GM19238 (cell line): ENCODE measurements around the gene OR10H3.
"Not testable (repeated sequence)": the region's sequence is repeated elsewhere in the genome, so short reads cannot be mapped to it uniquely, and the experiment has no call there.

ENCODE experiments used
- DNase-seq: peaks from one replicate; pipeline ENCODE4 v3.0.0; 2011; ENCODE audit warnings: low spot score; ENCODE audit not compliant: insufficient read length

The OR10H3 gene

GRCh38 chr19:15737722-15738121 lies at the start of gene OR10H3:
Gene OR10H3 (plus strand): TSS chr19:15737985. CDS start chr19:15741393, 3,408 bp downstream.
- no peak for DNase-seq

- DNase-seq, result no peak
Observed at GRCh38 chr19:15696654-15697194, 41.1 kb upstream of the OR10H3 start.

GRCh38 chr19:15701757-15702533 lies 35.8 kb upstream of the OR10H3 start:
- DNase-seq, result no peak

GRCh38 chr19:15702534-15702930 lies 35.3 kb upstream of the OR10H3 start:
- DNase-seq, result no peak

GRCh38 chr19:15714638-15715037 lies 23.1 kb upstream of the OR10H3 start:
- no peak for DNase-seq

GRCh38 chr19:15715642-15716041 lies 22.1 kb upstream of the OR10H3 start:
- no peak for DNase-seq

GRCh38 chr19:15717809-15718208 lies 20.0 kb upstream of the OR10H3 start:
- no peak for DNase-seq

- no peak for DNase-seq
Observed at GRCh38 chr19:15721268-15721667, 16.5 kb upstream of the OR10H3 start.

- DNase-seq, result no peak
Observed at GRCh38 chr19:15722956-15723355, 14.8 kb upstream of the OR10H3 start.

- no peak for DNase-seq
Observed at GRCh38 chr19:15727724-15728123, 10.1 kb upstream of the OR10H3 start, which contains the start of gene OR10H2. Gene OR10H2 (plus strand): TSS chr19:15728024. CDS start chr19:15728044, 20 bp downstream.

- DNase-seq, result no peak
Observed at GRCh38 chr19:15730538-15730937, 7.2 kb upstream of the OR10H3 start.

- no peak for DNase-seq
Observed at GRCh38 chr19:15732388-15732787, 5.4 kb upstream of the OR10H3 start.

- no peak for DNase-seq
Observed at GRCh38 chr19:15733895-15734294, 3.9 kb upstream of the OR10H3 start.

GRCh38 chr19:15740785-15741184 lies 3.0 kb downstream of the OR10H3 start:
- no peak for DNase-seq

- no peak for DNase-seq
Observed at GRCh38 chr19:15748239-15748638, 10.5 kb downstream of the OR10H3 start.

GRCh38 chr19:15758379-15758778 lies 20.6 kb downstream of the OR10H3 start:
- no peak for DNase-seq

- DNase-seq, result no peak
Observed at GRCh38 chr19:15759962-15760565, 22.3 kb downstream of the OR10H3 start.

- DNase-seq, result no peak
Observed at GRCh38 chr19:15769586-15769985, 31.8 kb downstream of the OR10H3 start.

GRCh38 chr19:15774159-15774558 lies 36.4 kb downstream of the OR10H3 start:
- not testable (repeated sequence) for DNase-seq

GRCh38 chr19:15775249-15775648 lies 37.5 kb downstream of the OR10H3 start:
- no peak for DNase-seq

GRCh38 chr19:15776264-15776663 lies 38.5 kb downstream of the OR10H3 start:
- no peak for DNase-seq
